GM12892 (cell line): Measurements from ENCODE around the gene MBD1.

Experiments used
- POLR2A ChIP-seq: IDR thresholded peaks from 2 replicates; pipeline ENCODE4 v1.6.1; 2011; ENCODE audit warnings: low read depth, low read length, control low read depth
- POLR2AphosphoS5 ChIP-seq: IDR thresholded peaks from 2 replicates; pipeline ENCODE4 v1.6.1; 2011; ENCODE audit warnings: low read depth, low read length, control low read depth
- TAF1 ChIP-seq: IDR thresholded peaks from 2 replicates; pipeline ENCODE4 v1.6.1; 2011; ENCODE audit warnings: low read depth, mild to moderate bottlenecking, control low read depth, low read length, borderline replicate concordance

DNA sequence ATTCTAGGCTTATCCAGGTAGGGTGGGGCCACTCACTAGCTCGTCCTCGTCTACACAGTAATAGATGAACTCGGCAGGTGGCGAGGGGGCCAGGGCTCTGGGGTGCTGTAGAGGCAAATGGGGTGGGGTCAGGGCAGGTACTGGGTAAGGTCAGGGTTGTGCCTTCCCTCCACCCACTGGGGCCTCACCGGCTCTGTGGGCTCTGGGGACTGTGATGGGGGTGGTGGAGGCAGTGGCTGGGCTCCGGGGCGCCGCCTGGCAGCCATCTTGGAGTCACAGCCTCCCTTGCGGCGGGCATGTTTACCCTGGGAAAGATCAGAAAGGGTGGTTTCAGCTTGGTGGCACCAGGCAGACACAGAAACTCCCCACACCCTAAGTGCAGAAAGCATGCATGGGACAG lies 6.4 kb downstream of the MBD1 start:
- TF ChIP-seq POLR2AphosphoS5: no peak
- no peak for TF ChIP-seq POLR2A
- TF ChIP-seq TAF1: no peak
